ENCODE results near the gene ARHGAP22. TPM values are rescaled to one million over a fixed set of nuclear protein-coding genes. Genes with fewer than 3 reads are reported as not detected.

ARHGAP22 gene
- total and polyA plus RNA-seq, 2 of the 4 experiments (the other 2 are of a cell fraction) = 28.3 to 30.2 TPM

DNA sequence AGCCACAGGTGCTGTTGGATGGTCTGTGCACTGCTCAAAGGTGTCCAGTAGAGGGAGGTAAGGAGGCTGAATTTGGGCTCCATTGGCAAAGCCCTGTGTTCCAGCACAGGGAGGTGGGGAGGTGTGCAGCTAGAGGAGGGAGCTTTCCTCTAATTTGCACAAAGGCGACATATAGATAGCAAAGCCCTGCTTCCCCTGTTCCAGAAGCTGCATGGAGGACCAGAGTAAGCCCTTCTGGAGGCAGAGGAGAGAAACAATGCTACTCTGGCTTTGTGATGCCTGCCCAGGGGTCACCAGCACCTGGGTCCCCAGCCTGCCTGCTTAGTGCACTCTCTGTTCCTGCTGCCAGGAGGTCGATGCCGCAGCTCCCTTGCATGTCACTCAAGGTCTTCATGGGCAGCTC, 3.4 kb upstream of the ARHGAP22 start:
- peaks cover 45% of the 10 kb centered on the region for H3K9me1 ChIP-seq (ENCODE audit: insufficient read depth, low read length)
- peaks cover 4 to 57% of the 10 kb centered on the region in 2 experiments; a peak in 3 of 4 replicates for H3K79me1 ChIP-seq (ENCODE audit: low read depth in 1 of 2, low read length in 2 of 2)
- dilution Hi-C loops (cut with HindIII; ENCODE audit: low sequenced_read_pairs, unreplicated experiment) (no loop called here), intact Hi-C loops (cut with micrococcal nuclease) (loop anchor here (5.0 to 10.0 kb wide), 2 partner anchors 53 to 246 kb away; no protein-coding TSS in a partner anchor), in situ Hi-C loops (cut with MboI; ENCODE audit: low sequenced_read_pairs) (no loop called here)
- peak overlapping the region; percentile 46; the same call in 1 of the 2 replicates for H3K23ac ChIP-seq (ENCODE audit: low read depth, low read length)
- H2BK120ac ChIP-seq (ENCODE audit: low read depth, low read length) = peak overlapping the region; percentile 97
- no peak overlapping the region for H3K9ac ChIP-seq (ENCODE audit: low read depth, low read length)
- no peaks in the 10 kb centered on the region for H3K36me3 ChIP-seq (ENCODE audit: control insufficient read depth, insufficient read depth, low read length)
- peaks cover 39% of the 10 kb centered on the region for H3K4me1 ChIP-seq (ENCODE audit: control insufficient read depth, insufficient read depth, low read length)
- H3K14ac ChIP-seq (replicated peaks; ENCODE audit: low read depth, low read length) = peak overlapping the region; percentile 67
- H4K8ac ChIP-seq (ENCODE audit: low read depth in 2 of 2, low read length in 2 of 2) = peak overlapping the region; percentile 44 to 93; a peak in 3 of 4 replicates
- no peak overlapping the region for H3K18ac ChIP-seq (ENCODE audit: low read depth, low read length)
- WGBS, 2 experiments (ENCODE audit: extremely low coverage in 2 of 2, insufficient read length in 1 of 2) = no CpG with 5 or more reads among the region's 3 CpGs
- H3K27me3 ChIP-seq (ENCODE audit: control insufficient read depth, insufficient read depth, low read length) = no peaks in the 10 kb centered on the region
- H2AK5ac ChIP-seq (ENCODE audit: low read depth, low read length) = peak overlapping the region; percentile 100
- peak overlapping the region; percentile 90; the same call in 1 of the 2 replicates for H3K56ac ChIP-seq (ENCODE audit: extremely low read depth, insufficient read depth, low read length)
- H2BK15ac ChIP-seq (ENCODE audit: low read depth, low read length) = peak overlapping the region; percentile 90; the same call in 2 of the 3 replicates
- peak overlapping the region; percentile 40 for H2AFZ ChIP-seq (replicated peaks; ENCODE audit: low read length, poor library complexity)
- no peak for ATAC-seq (ENCODE audit: low read depth)
- no peaks in the 10 kb centered on the region for H4K20me1 ChIP-seq (ENCODE audit: insufficient read depth, low read length)
- no peak overlapping the region for H3K4me3 ChIP-seq (ENCODE audit: insufficient read depth, low read depth, low read length)
- TF ChIP-seq NFE2L2 (IDR thresholded peaks at IDR 0.05; ENCODE audit: low read depth, low read length) (no peak), POLR2A (IDR thresholded peaks at IDR 0.05; ENCODE audit: low read depth, low read length) (no peak), BHLHE40 (IDR thresholded peaks at IDR 0.05; ENCODE audit: low read depth, low read length) (no peak), RCOR1 (IDR thresholded peaks at IDR 0.05; ENCODE audit: insufficient replicate concordance, low read length) (no peak), FOS (IDR thresholded peaks at IDR 0.05; ENCODE audit: low read depth, low read length) (no peak), RAD21 (IDR thresholded peaks at IDR 0.05; ENCODE audit: low read length) (peak; percentile 30; the same call in 1 of the 2 replicates), RFX5 (IDR thresholded peaks at IDR 0.05; ENCODE audit: low read depth, low read length) (no peak), SMC3 (IDR thresholded peaks at IDR 0.05; ENCODE audit: low read depth, low read length) (peak; percentile 29; the same call in 1 of the 2 replicates), MAZ (IDR thresholded peaks at IDR 0.05; ENCODE audit: borderline replicate concordance, low read depth, low read length) (no peak), CEBPB (IDR thresholded peaks at IDR 0.05; ENCODE audit: low read depth, low read length) (no peak), MAFK (IDR thresholded peaks at IDR 0.05; ENCODE audit: low read depth, low read length) (no peak), CHD1 (IDR thresholded peaks at IDR 0.05; ENCODE audit: low read depth, low read length) (no peak)
- TF ChIP-seq, protein P1, sequence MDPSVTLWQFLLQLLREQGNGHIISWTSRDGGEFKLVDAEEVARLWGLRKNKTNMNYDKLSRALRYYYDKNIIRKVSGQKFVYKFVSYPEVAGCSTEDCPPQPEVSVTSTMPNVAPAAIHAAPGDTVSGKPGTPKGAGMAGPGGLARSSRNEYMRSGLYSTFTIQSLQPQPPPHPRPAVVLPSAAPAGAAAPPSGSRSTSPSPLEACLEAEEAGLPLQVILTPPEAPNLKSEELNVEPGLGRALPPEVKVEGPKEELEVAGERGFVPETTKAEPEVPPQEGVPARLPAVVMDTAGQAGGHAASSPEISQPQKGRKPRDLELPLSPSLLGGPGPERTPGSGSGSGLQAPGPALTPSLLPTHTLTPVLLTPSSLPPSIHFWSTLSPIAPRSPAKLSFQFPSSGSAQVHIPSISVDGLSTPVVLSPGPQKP (IDR thresholded peaks at IDR 0.05; ENCODE audit: borderline replicate concordance, low read depth, low read length) = no peak
- TF ChIP-seq, protein P2, sequence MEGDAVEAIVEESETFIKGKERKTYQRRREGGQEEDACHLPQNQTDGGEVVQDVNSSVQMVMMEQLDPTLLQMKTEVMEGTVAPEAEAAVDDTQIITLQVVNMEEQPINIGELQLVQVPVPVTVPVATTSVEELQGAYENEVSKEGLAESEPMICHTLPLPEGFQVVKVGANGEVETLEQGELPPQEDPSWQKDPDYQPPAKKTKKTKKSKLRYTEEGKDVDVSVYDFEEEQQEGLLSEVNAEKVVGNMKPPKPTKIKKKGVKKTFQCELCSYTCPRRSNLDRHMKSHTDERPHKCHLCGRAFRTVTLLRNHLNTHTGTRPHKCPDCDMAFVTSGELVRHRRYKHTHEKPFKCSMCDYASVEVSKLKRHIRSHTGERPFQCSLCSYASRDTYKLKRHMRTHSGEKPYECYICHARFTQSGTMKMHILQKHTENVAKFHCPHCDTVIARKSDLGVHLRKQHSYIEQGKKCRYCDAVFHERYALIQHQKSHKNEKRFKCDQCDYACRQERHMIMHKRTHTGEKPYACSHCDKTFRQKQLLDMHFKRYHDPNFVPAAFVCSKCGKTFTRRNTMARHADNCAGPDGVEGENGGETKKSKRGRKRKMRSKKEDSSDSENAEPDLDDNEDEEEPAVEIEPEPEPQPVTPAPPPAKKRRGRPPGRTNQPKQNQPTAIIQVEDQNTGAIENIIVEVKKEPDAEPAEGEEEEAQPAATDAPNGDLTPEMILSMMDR (conservative IDR thresholded peaks at IDR 0.05; ENCODE audit: low read depth, low read length) = peak; percentile 54
- peak overlapping the region; percentile 79 for H2AK9ac ChIP-seq (replicated peaks; ENCODE audit: low read depth, low read length, poor library complexity)
- H3K4ac ChIP-seq (ENCODE audit: low read depth, low read length) = peak overlapping the region; percentile 97
- peak overlapping the region; percentile 63 for H4K91ac ChIP-seq (ENCODE audit: insufficient read depth, low read depth, low read length)
- POLR2A ChIA-PET (ENCODE audit: unreplicated experiment) = no interaction called here
- DNase-seq = no peak
- peak overlapping the region; percentile 7; the same call in 1 of the 2 replicates for H3K27ac ChIP-seq (ENCODE audit: insufficient read depth, low read length)
- CTCF ChIA-PET = interaction anchor here (0.8 to 5.4 kb wide), 12 partner anchors 9 to 245 kb away, joined by 3 to 48 read pairs (median 4); no protein-coding TSS in a partner anchor
- peak overlapping the region; percentile 97 for H2BK5ac ChIP-seq (ENCODE audit: low read depth, low read length, poor library complexity, severe bottlenecking)
- no peaks in the 10 kb centered on the region for H3K9me3 ChIP-seq (ENCODE audit: control insufficient read depth, insufficient read depth, low read length)
- H2BK20ac ChIP-seq (ENCODE audit: low read depth, low read length) = peak overlapping the region; percentile 98
- no peak overlapping the region for H3K4me2 ChIP-seq (ENCODE audit: low read depth, low read length)
- no TSS peak for BruUV-seq (replicated peaks)
- no peak overlapping the region for H4K5ac ChIP-seq (ENCODE audit: low read depth, low read length)

All from IMR-90 (cell line).